ENCODE data around the gene SLC25A13. TPM values are rescaled to one million over a fixed set of nuclear protein-coding genes. Genes with fewer than 3 reads are reported as not detected.

The SLC25A13 gene
- total and polyA plus RNA-seq, 12 donors = 10.8 to 55.1 (median 33.9) TPM

DNA sequence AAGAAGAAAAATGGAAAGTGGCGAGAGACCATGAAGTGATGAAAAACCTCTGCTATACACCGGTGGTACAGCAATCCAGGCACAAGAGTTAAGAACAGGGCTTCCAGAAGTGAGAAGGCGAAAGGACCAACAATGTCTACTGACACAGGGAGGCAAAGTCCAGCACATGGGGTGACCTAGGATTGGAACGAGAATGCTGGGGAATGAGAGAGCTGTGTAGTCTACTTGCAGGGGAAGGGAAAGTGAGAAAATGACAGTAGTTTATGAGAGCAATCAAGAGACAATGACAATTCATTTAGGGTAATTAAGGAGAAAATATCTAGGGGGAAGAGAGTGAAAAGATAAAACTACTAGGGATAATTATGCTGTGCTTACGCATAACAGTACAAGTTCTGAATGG is 169.2 kb downstream of the SLC25A13 start:
- Histone ChIP-seq H3K9me3 (replicated peaks in 1 of 3) (no peaks in the 10 kb centered on the region), H3K36me3 (replicated peaks in 1 of 2) (peaks cover 0 to 5% of the 10 kb centered on the region in 2 donors), H3K27me3 (no peaks in the 10 kb centered on the region), H3K27ac (no peak overlapping the region), H3K4me1 (replicated peaks in 1 of 2) (no peaks in the 10 kb centered on the region), H3K4me3 (no peak overlapping the region)
- TF ChIP-seq, protein P1, sequence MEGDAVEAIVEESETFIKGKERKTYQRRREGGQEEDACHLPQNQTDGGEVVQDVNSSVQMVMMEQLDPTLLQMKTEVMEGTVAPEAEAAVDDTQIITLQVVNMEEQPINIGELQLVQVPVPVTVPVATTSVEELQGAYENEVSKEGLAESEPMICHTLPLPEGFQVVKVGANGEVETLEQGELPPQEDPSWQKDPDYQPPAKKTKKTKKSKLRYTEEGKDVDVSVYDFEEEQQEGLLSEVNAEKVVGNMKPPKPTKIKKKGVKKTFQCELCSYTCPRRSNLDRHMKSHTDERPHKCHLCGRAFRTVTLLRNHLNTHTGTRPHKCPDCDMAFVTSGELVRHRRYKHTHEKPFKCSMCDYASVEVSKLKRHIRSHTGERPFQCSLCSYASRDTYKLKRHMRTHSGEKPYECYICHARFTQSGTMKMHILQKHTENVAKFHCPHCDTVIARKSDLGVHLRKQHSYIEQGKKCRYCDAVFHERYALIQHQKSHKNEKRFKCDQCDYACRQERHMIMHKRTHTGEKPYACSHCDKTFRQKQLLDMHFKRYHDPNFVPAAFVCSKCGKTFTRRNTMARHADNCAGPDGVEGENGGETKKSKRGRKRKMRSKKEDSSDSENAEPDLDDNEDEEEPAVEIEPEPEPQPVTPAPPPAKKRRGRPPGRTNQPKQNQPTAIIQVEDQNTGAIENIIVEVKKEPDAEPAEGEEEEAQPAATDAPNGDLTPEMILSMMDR (IDR thresholded peaks at IDR 0.05) = no peak
- TF ChIP-seq POLR2A (IDR thresholded peaks at IDR 0.05) = no peak
- WGBS, 4 donors = 95 to 99% (median 96%) methylated on average over 5 of the region's 5 CpGs
- no peak for DNase-seq
- intact Hi-C loops (cut with DNase I) = no loop called here

DNA sequence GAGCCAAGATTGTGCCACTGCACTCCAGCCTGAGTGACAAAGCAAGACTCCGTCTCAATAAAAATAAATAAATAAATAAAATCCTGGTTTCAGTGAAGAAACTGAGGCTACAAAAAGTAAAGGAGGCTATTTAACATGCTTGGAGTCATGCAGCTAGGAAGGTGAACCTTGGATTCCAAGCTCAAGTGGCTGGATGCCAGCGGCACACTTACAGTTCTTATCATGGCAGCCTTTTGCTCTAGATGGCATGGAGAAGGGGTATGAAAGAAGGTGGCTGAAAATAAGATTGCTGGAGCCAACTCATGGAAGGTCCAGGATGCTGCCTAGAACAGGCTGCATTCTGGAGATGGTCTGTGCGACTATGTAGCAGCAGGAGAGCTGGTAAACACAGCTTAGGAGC is 170.0 kb downstream of the SLC25A13 start:
- H3K36me3 ChIP-seq (replicated peaks in 1 of 2) = peaks cover 0 to 5% of the 10 kb centered on the region in 2 donors
- DNase-seq = peak in 2 of 7 donors; percentile 27 to 38

DNA sequence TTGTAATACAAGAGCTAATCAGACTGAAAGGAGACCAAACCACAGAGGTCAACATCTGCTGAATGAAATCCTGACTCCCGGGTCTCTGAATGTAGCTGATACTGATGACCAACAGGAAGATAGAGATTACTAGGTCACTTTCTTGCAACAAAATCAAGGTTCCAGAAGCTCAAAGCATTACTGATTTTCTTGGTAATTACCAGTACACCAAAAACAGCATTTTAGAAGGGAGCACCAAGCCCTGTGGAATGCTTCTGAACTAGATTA is 177.7 kb downstream of the SLC25A13 start:
- intact Hi-C loops (cut with DNase I) = no loop called here
- TF ChIP-seq, protein P1 (IDR thresholded peaks at IDR 0.05) = no peak
- TF ChIP-seq POLR2A (IDR thresholded peaks at IDR 0.05) = no peak

More for the DNA sequence above, 170.0 kb downstream of the SLC25A13 start:
- intact Hi-C loops (cut with DNase I) = no loop called here
- H3K27ac ChIP-seq = no peak overlapping the region
- H3K9me3 ChIP-seq (replicated peaks in 1 of 3) = no peaks in the 10 kb centered on the region
- WGBS, 4 donors = 95 to 99% (median 96%) methylated on average over 3 of the region's 3 CpGs
- no peak for TF ChIP-seq POLR2A (IDR thresholded peaks at IDR 0.05)
- TF ChIP-seq, protein P1 (IDR thresholded peaks at IDR 0.05) = no peak
- H3K4me1 ChIP-seq (replicated peaks in 1 of 2) = no peaks in the 10 kb centered on the region
- H3K27me3 ChIP-seq = no peaks in the 10 kb centered on the region
- no peak overlapping the region for H3K4me3 ChIP-seq

DNA sequence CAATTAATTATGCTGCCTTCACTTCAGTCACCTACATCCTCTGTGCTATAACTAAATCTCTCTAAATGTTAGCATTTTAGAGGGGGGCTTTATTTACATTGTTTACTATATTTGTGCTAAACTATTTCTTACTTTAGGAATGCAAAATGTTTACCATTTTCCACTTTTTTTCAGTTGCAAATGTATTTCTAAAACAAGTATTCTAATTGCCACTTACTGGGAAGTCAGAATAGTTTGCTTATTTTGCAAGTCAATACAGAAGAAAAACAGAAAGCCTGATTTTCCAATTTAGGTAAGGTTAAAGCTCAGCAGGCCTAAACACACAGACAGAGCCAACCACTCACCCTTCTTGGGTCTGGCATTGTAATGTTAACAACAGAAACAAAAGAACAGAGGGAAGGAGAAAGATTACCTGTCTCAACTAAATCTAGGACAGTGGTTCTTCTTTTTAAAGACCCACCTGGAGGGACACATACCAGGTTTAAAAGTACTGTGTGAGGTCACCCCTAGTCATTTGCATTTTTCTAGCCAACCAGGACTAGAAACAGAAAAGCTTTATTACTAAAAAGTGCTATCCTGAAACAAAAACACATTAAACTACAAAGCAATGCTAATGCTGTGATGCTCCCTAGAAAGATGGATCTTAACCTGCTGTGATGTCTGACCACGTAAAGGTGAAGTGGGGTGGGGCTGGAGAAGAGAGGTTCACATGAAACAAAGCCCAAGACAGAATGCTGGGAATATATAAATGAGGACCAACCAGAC is 178.2 kb downstream of the SLC25A13 start:
- Histone ChIP-seq H3K4me3 (no peak overlapping the region), H3K36me3 (replicated peaks in 1 of 2) (peaks cover 0 to 9% of the 10 kb centered on the region in 2 donors), H3K27ac (no peak overlapping the region), H3K9me3 (replicated peaks in 1 of 3) (no peaks in the 10 kb centered on the region), H3K4me1 (replicated peaks in 1 of 2) (no peaks in the 10 kb centered on the region), H3K27me3 (no peaks in the 10 kb centered on the region)
- WGBS, 4 donors = 79 to 98% (median 92%) methylated on average over 1 of the region's 1 CpG
- DNase-seq = no peak
- intact Hi-C loops (cut with DNase I) = no loop called here
- TF ChIP-seq POLR2A (IDR thresholded peaks at IDR 0.05) = no peak
- TF ChIP-seq, protein P1 (IDR thresholded peaks at IDR 0.05) = no peak

More for the DNA sequence above, 177.7 kb downstream of the SLC25A13 start:
- H3K36me3 ChIP-seq (replicated peaks in 1 of 2) = peaks cover 0 to 9% of the 10 kb centered on the region in 2 donors
- no peaks in the 10 kb centered on the region for H3K9me3 ChIP-seq (replicated peaks in 1 of 3)
- no peak for DNase-seq
- no peaks in the 10 kb centered on the region for H3K27me3 ChIP-seq
- WGBS, 4 donors = 77 to 96% (median 84%) methylated on average over 1 of the region's 1 CpG
- H3K4me3 ChIP-seq = no peak overlapping the region
- no peaks in the 10 kb centered on the region for H3K4me1 ChIP-seq (replicated peaks in 1 of 2)
- H3K27ac ChIP-seq = no peak overlapping the region
